Colon (tissue), 2 donors: ENCODE results near the gene NUFIP1.
"Not testable (repeated sequence)": the region's sequence is repeated elsewhere in the genome, so short reads cannot be mapped to it uniquely, and the experiment has no call there.

Source experiments
- FAIRE-seq: peaks from 2 replicates; lab custom pipeline; 2012; peaks lifted over from hg19 to GRCh38; lab: Jason Lieb, UNC
- donor health status: control.
- donor health status: control.

The NUFIP1 gene

DNA sequence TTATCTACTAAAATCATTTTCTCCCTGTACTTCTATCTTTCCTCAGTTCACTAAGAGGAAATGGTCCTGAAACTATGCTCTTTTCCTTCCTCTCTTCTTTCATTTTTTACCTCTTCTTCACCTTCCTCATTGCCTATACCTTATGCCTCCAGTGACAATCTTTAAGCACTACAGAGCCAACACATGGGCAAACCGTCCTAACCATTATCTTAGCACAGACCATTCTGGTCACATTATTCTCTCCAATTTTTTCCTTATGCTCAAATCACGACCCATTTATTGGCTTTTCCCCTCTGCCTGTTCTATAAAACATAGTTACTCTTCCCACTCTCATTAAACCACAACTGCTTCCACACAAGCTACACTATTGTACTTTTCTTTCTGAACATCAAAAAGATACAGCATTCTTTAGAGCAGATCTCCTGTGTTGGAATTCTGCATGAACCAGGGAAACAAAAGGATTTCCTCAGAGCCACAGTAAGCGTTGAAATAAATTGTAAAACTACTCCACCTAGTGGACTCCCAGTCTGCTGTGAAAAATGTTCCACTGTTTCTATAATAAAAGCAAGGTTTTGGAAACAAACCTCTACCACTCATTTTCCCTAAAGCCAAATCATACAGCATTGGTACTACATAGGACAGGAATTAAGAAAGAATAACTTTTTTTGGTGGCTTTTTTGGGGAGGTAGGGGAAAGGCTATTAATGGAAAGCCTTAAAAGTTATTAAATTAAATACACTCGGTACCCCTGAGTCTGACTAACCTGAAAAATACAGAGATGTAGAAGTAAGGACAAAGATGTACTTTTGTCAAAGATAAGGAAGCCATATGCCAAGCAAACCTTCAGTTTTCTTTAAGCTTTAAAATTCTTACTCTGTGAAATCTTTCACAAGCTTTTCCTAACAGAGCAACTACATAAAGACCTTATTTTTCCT, 19.5 kb downstream of the NUFIP1 start:
- FAIRE-seq = no peak

- no peak for FAIRE-seq
Measured at GRCh38 chr13:44968434-44968815, 20.8 kb downstream of the NUFIP1 start.

DNA sequence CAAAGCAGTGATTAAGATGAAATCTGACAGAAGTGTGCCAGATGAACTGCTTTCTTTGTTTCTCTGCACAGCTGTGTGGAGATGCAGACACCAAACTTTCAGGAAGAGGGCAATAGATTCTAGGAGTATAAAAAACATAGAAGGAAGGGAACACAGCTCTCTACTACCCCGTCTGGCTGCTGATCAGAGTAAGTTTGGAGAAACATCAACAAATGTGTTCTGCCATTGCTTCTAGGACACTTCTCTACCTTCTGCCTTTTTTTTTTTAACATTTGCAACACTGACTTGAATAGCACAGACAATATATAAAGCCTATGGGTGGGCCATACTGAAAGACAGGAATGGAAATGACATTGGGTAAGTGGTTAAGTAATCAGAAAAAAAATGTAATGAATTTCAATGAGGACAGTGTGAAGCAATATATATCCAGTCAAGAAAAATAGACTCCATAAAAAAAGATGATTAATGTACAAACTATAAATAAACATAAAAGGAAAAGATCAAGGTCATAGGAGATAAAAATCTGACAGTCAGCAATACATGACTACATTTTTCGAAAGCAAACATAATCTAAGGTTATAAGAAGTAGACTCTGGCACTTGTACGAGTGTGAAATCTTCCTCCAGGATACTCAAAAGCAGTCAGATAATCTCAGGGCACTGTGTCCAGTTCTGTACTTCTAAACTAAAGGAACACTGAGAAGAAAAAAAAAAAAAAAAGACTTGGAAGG, 21.4 kb downstream of the NUFIP1 start:
- FAIRE-seq = no peak

DNA sequence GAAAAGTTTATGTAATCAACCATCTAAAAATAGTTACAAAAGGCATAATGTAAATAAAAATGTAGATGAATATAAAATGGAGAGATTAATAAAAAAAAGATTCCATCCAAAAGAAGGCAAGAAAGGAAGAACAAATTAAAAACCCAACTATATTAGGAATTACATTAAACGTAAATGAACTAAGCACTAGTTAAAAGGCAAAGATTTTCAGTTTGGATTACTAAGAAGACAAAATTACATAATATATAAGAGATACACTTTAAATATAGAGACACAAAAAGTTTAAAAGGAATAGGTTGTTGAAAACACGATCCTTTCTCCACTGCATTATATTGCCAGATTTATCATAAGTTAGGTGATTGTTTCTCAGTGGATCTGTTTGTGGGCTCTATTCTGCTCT, 27.3 kb downstream of the NUFIP1 start:
- no peak for FAIRE-seq

DNA sequence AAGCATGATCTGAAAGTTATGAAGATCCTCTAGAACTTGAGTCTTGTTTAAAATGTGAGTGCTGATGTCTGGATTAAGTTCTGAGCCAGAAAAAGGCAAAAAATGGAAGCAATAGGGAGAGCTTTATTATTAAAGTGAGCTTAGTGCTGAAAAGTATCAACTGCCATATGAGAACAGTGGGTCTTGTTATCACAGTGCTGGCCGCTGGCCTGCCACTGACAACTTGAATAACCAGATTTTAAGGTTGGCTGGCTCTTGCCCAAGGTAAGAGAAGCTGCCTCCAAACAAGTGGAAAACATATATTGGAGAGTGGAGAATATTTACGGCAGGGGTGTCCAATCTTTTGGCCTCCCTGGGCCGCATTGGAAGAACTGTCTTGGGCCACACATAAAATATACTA, 33.9 kb downstream of the NUFIP1 start:
- no peak for FAIRE-seq

DNA sequence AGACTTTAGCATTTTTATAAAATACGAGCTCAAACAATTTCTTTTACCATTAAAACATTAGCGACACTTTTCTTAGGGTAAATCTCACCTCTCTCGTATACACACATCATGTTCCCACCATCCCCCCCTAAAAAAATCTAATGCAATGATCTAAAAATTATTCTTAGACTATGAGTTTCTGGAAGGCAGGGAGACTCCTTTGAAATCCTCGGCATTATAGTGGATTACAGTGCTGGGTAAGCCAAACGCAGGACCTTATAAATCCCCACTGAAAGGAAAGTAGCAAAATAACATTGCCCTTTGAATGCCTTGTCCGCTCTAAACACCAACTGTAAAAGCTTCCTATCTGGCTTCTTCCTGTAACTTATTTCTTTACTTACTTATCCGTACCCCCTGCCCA, 35.0 kb downstream of the NUFIP1 start:
- FAIRE-seq = no peak

DNA sequence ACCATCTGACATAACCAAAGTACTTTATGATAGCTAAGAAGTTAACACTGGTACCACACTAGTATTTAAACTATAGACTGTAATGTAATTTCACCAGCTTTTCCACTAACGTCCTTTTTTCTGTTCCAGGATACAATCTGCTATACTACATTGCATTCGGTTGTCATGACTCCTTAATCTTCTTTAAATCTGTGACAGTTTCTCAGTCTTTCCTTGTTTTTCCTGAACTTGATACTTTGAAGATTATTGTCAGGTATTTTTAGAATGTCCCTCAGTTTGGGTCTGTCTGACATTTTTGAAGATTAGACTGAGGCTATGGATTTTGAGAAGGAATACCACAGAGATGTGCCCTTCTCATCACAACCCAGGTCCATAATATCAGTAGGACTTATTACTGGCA, 36.6 kb downstream of the NUFIP1 start:
- no peak for FAIRE-seq

- no peak for FAIRE-seq
Measured at GRCh38 chr13:44951184-44951583, 38.1 kb downstream of the NUFIP1 start.

GRCh38 chr13:44943411-44943810, 45.9 kb downstream of the NUFIP1 start:
- not testable (repeated sequence) for FAIRE-seq

DNA sequence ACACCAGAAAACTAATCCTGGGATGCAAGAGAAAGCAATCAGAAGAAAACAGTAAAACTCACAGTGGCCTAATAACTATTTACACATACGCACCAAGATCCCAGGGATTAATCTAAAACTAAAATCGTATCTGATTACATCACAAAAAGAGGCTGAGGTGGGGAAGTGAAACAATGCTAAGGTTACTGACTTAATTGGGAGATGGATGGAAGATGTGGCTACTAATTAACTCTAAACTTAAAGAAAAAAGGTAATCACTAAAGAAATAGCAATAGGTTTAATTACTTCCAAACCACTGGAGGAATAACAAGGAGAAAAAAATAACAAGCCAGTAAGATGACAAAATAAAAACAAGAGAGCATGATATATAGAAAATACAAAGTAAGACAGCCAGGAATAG, 50.4 kb downstream of the NUFIP1 start:
- no peak for FAIRE-seq

DNA sequence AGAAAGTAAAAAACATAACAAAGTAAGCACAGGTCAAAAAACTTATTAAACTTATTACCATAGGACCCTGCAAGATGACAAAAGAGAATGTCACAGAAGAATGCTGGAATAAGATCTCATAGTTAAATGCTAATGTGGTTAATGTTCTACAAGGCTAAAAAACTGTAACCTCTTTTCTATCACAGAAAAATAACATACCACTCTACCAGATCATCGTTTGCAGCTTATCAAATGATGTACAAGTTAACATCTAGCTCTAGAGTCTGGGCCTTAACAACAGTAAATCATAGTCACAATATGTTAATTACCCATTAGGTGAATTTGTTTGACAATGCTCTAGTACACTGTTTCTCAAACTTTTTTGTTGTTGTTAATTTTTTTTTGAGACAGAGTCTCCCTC, 53.0 kb downstream of the NUFIP1 start:
- no peak for FAIRE-seq

- FAIRE-seq = no peak
Measured at GRCh38 chr13:44934724-44935123, 54.5 kb downstream of the NUFIP1 start.

- FAIRE-seq = no peak
Measured at GRCh38 chr13:44932850-44933251, 56.4 kb downstream of the NUFIP1 start.

- no peak for FAIRE-seq
Measured at GRCh38 chr13:44932171-44932849, 57.0 kb downstream of the NUFIP1 start.

- no peak for FAIRE-seq
Measured at GRCh38 chr13:44930963-44931623, 58.2 kb downstream of the NUFIP1 start.

DNA sequence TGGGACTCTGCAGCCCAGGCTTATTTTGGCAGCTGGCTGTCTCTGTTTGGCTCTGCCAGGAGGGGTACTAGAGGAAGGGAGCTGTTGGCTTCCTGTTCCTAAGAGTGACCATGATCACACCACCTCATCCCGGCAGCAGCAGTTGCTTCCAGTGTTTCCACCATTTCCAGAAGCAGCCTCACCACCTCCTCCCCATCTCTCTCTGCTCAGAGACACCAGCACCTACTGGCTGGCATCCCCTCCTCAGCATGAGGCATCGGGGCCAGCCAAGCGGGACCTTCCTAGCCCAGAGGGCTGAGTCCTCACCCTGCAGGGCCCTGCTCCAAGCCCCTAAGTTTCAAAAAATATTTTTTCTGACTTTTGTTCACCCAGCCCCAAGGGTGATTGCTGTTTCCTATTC, 59.0 kb downstream of the NUFIP1 start:
- no peak for FAIRE-seq

DNA sequence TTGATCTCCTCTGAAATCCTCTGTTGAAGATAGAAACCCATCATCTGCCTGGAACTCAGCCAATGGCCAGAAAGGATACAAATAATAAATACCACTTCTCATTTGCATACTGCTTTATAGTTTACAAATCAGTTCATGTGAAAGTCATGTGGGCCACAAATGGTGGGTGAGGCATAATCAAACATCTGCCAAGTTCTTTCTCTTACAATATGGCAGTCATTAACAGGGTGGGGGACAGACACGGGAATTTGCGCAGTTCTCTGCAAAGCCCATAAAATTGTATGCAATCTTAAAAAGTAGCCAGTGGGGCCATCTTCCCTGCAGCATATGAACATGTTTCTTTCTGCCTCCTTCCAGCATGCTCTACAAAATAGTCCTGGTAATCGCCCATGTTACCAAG, 59.6 kb downstream of the NUFIP1 start:
- FAIRE-seq = no peak

- FAIRE-seq = no peak
Measured at GRCh38 chr13:44927968-44928367, 61.3 kb downstream of the NUFIP1 start.

DNA sequence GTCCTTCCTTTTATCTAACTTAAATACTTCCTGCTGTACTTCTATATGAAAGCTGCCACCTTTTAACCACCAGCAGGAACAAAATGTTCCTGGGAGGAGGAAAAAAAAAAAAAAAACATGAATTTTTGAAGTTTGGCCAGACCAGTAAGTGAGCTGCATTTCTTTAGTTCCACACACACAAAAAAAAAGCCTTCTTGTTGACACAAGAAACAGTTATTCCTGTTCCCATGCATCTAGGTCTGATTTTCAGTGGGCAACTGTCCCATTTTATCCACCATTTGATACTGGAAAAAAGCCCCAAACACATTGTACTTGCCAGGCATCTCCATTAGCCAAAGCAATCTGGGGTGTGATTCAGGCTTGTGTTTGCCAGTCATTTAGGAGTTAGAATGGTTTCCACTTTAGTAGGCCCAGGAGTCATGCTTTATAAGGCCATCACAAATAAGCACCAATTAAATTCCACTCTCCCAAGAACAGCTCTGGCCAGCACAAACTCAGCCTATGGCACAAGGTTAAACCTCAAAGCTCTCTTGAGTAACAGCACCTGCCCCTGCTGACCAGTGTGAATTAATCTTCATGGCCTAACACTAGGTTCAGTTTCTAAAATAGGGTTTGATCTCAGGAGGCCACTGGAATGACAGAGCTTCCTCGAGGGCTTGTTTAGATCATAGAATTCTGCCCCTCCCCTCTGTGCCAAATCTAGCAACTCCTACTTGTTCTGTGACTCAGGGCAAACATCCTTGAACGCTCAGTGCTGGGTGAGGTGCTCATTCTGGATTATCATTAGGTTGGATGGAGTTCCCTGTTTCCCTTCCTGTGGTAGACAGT, 67.1 kb downstream of the NUFIP1 start:
- FAIRE-seq = no peak

DNA sequence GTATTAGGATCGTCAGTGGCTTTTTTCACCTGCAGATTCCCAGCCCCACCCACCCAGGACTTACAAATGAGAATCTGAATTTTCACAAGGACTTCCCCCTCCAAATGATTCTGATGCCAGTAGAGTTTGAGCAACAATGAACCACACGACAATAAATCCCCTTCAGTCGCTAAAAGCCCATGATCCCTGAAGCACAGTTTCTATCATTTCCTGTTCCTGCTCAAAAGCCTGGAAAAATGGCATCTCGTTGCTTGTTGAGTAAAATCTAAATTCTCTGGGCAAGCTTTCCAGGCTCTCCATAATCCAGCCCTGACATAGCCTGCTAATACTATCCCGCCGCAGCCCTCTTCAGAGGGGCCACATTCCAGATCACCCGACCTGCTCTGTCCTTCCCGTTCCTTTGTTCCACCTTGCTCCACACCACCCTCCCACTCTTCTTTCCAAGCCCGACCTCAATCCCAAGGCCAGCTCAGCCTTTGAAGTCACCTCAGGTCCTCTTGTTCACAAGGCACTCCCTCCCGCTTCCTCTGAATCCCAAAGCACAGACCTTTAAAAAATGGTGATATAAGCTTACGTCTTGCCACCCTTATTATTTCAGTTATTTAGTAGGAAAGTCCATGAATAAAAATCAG, 67.9 kb downstream of the NUFIP1 start:
- FAIRE-seq = no peak

GRCh38 chr13:44920013-44920412, 69.3 kb downstream of the NUFIP1 start:
- FAIRE-seq = no peak
